ENCODE results near the gene OLFM4. TPM values are rescaled to one million over a fixed set of nuclear protein-coding genes. Genes with fewer than 3 reads are reported as not detected.

Gene OLFM4
- total RNA-seq, result not detected in 2 replicates

DNA sequence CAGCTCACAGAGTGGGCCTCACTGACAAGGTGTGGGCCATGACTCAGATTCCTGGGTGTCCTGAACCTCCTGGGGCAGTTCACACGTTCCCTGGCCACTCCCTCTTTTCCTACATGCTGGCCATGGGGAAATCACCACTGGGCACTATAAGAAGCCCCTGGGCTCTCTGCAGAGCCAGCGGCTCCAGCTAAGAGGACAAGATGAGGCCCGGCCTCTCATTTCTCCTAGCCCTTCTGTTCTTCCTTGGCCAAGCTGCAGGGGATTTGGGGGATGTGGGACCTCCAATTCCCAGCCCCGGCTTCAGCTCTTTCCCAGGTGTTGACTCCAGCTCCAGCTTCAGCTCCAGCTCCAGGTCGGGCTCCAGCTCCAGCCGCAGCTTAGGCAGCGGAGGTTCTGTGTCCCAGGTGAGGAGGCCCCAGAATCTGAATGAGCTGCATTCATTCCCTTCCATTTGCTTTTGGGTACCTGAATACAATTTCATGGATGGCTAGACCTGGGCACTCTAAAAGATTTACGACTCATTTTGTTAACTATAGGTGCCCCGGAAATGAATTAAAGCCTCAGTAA is at the start of gene OLFM4:
Gene OLFM4, plus strand, starts transcription at position 177 of the 567 bp plus-strand sequence. Its CDS starts 24 bp downstream, at position 201.

Other genes with a start within 250 kb of the OLFM4 start
- gene PCDH8, start 180.2 kb upstream of the OLFM4 start, total RNA-seq, result not detected in 2 replicates